ENCODE results near the gene SLF1. TPM values are rescaled to one million over a fixed set of nuclear protein-coding genes. Genes with fewer than 3 reads are reported as not detected.

SLF1 gene
- total and polyA plus RNA-seq, 9 of the 15 experiments (the other 6 are each of a cell fraction or from before 2014, with no cell fraction given) = 9.8 to 31.1 (median 16.3) TPM

DNA sequence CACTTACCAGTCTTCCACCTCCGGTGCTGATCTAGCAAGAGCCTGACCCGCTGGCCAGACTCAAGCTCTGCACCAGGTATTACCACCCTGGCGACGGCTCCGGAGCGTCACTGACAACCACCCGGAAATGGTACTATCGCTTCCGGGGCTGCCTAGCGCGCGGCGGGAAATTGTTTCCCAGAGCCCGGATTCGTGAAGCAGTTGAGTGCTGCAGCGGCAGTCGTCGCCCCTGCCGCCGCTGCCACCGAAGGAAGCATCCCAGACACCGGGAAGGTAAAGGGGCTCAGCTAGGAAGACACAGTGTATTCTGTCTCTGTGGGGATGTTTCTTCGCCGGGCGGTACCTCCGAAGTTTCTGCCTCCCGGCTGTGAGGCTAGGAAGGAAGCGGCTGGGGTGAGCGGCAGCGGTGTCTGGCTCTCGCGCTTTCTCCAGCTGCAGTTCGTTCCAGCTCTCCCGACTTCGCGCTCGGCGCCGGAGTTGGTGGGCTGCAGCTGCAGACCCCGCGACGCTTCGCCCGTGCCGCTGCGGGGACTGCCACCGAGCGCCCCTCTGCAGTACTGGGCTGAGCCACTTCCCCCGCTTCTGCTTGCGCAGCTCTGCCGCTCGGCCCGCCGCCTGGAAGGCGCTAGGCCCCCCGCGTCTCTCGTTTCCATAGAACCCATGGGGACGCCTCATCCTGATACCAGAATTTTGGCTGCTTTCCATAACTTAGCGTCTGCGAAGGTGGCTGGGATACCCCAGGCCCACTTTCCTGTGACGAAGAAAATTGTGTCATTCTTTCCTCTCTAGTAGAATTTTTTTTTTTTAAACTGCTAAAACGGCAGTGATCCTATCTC lies at the start of gene SLF1, which contains the start of gene KIAA0825 (continued):
- TF ChIP-seq DNMT1 (IDR thresholded peaks at IDR 0.05) (no peak), TFAM (CRISPR knock-in tag; conservative IDR thresholded peaks at IDR 0.05) (no peak), CBX3 (IDR thresholded peaks at IDR 0.05; ENCODE audit: borderline replicate concordance in 1 of 2, low read length in 2 of 2) (no peak), ZNF561 (CRISPR knock-in tag; conservative IDR thresholded peaks at IDR 0.05) (no peak), ILK (tag; IDR thresholded peaks at IDR 0.05; ENCODE audit: borderline replicate concordance, low read depth) (no peak), RAD21 (CRISPR knock-in tag; conservative IDR thresholded peaks at IDR 0.05 in 1 of 2, IDR thresholded peaks at IDR 0.05 in 1 of 2) (no peak), ZNF140 (CRISPR knock-in tag; IDR thresholded peaks at IDR 0.05) (no peak), BRD4 (IDR thresholded peaks at IDR 0.05) (no peak), ZNF3 (CRISPR knock-in tag; IDR thresholded peaks at IDR 0.05) (no peak), L3MBTL2 (IDR thresholded peaks at IDR 0.05) (peak; percentile 28; the same call in 1 of the 2 replicates), FOXP1 (CRISPR knock-in tag; IDR thresholded peaks at IDR 0.05) (0 out of 2 replicates have a peak, but pooled peaks have one; percentile 41), MTF1 (CRISPR knock-in tag; IDR thresholded peaks at IDR 0.05; ENCODE audit: borderline replicate concordance) (no peak), RB1 (IDR thresholded peaks at IDR 0.05; ENCODE audit: low read depth) (peak; percentile 98), ZFP36 (IDR thresholded peaks at IDR 0.05; ENCODE audit: low read depth, low read length, partially characterized antibody) (no peak), ASH1L (IDR thresholded peaks at IDR 0.05; ENCODE audit: borderline replicate concordance, low read depth, partially characterized antibody) (no peak), HIVEP1 (CRISPR knock-in tag; IDR thresholded peaks at IDR 0.05) (no peak), BRCA1 (IDR thresholded peaks at IDR 0.05) (no peak), BRCA1 (CRISPR knock-in tag; IDR thresholded peaks at IDR 0.05) (no peak), PTRF (tag; IDR thresholded peaks at IDR 0.05) (no peak), HMGN3 (IDR thresholded peaks at IDR 0.05; ENCODE audit: borderline replicate concordance, extremely low read depth, insufficient read length, low read depth, low read length) (no peak), ZNF644 (tag; IDR thresholded peaks at IDR 0.05; ENCODE audit: low read depth) (no peak), MXI1 (IDR thresholded peaks at IDR 0.05; ENCODE audit: low read depth, low read length) (peak; percentile 82), PHF20 (IDR thresholded peaks at IDR 0.05; ENCODE audit: partially characterized antibody) (peak; percentile 86)
- TF ChIP-seq, protein P1, sequence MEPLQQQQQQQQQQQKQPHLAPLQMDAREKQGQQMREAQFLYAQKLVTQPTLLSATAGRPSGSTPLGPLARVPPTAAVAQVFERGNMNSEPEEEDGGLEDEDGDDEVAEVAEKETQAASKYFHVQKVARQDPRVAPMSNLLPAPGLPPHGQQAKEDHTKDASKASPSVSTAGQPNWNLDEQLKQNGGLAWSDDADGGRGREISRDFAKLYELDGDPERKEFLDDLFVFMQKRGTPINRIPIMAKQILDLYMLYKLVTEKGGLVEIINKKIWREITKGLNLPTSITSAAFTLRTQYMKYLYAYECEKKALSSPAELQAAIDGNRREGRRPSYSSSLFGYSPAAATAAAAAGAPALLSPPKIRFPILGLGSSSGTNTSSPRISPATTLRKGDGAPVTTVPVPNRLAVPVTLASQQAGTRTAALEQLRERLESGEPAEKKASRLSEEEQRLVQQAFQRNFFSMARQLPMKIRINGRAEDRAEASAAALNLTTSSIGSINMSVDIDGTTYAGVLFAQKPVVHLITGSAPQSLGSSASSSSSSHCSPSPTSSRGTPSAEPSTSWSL (CRISPR knock-in tag; IDR thresholded peaks at IDR 0.05; ENCODE audit: borderline replicate concordance) = no peak
- TF ChIP-seq, protein P2, sequence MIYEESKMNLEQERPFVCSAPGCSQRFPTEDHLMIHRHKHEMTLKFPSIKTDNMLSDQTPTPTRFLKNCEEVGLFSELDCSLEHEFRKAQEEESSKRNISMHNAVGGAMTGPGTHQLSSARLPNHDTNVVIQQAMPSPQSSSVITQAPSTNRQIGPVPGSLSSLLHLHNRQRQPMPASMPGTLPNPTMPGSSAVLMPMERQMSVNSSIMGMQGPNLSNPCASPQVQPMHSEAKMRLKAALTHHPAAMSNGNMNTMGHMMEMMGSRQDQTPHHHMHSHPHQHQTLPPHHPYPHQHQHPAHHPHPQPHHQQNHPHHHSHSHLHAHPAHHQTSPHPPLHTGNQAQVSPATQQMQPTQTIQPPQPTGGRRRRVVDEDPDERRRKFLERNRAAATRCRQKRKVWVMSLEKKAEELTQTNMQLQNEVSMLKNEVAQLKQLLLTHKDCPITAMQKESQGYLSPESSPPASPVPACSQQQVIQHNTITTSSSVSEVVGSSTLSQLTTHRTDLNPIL (CRISPR knock-in tag; IDR thresholded peaks at IDR 0.05) = no peak
- TF ChIP-seq, protein P3, sequence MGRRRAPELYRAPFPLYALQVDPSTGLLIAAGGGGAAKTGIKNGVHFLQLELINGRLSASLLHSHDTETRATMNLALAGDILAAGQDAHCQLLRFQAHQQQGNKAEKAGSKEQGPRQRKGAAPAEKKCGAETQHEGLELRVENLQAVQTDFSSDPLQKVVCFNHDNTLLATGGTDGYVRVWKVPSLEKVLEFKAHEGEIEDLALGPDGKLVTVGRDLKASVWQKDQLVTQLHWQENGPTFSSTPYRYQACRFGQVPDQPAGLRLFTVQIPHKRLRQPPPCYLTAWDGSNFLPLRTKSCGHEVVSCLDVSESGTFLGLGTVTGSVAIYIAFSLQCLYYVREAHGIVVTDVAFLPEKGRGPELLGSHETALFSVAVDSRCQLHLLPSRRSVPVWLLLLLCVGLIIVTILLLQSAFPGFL (CRISPR knock-in tag; IDR thresholded peaks at IDR 0.05) = no peak

Measured in K562 (cell line).